ENCODE data around the gene SPINDOC.

DNA sequence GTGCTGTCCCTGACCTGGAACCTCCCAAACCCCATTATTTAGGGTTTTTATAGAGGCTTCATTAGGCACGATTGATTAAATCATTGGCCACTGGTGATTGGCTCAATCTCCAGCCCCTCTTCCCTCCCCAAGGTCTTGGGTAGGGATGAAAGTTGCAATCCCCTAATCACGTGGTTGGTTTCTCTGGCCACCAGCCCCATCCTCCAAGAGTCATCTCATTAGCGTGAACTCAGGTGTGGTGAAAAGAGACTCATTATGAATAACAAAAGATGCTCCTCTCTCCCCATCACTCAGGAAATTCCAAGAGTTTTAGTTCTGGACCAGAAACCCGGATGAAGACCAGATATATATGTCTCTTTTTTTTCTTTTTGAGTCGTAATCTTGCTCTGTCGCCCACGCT lies 18.1 kb downstream of the SPINDOC start:
- TF ChIP-seq EZH2 (IDR thresholded peaks at IDR 0.05; ENCODE audit: insufficient read depth, poor library complexity, severe bottlenecking) (no peak), EZH2phosphoT487 (IDR thresholded peaks at IDR 0.05; ENCODE audit: insufficient read depth, low read depth) (no peak)
